ENCODE data around the gene ASB15. TPM values are rescaled to one million over a fixed set of nuclear protein-coding genes. Genes with fewer than 3 reads are reported as not detected.
A peak's percentile ranks its signal among the peaks of the same experiment; 100 is the strongest.

The ASB15 gene
- total and polyA plus RNA-seq, 8 donors: not detected

GRCh38 chr7:123624527-123625183 is 23.0 kb downstream of the ASB15 start:
- TF ChIP-seq POLR2A (IDR thresholded peaks at IDR 0.05) (no peak), CTCF (IDR thresholded peaks at IDR 0.05) (peak in 3 of 7 experiments; percentile 26 to 49 (median 38))
- Histone ChIP-seq H3K9me3 (no peaks in the 10 kb centered on the region), H3K4me3 (no peak overlapping the region), H3K36me3 (no peaks in the 10 kb centered on the region), H3K27me3 (no peaks in the 10 kb centered on the region), H3K4me1 (no peaks in the 10 kb centered on the region), H3K27ac (no peak overlapping the region)
- 61 to 65% (median 61%) methylated on average over 12 of the region's 12 CpGs for WGBS, 5 donors
- intact Hi-C loops (cut with DNase I; ENCODE audit: low total_unique reads): no loop called here
- DNase-seq: peak; percentile 35 to 66

- H3K4me1 ChIP-seq: no peaks in the 10 kb centered on the region
- no peak overlapping the region for H3K27ac ChIP-seq
- no peaks in the 10 kb centered on the region for H3K27me3 ChIP-seq
- WGBS, 5 donors: 56 to 72% (median 64%) methylated on average over 2 of the region's 2 CpGs
- no peak overlapping the region for H3K4me3 ChIP-seq
- intact Hi-C loops (cut with DNase I; ENCODE audit: low total_unique reads): no loop called here
- no peak for DNase-seq
- TF ChIP-seq CTCF (IDR thresholded peaks at IDR 0.05): no peak
- TF ChIP-seq POLR2AphosphoS5 (IDR thresholded peaks at IDR 0.05): no peak
- TF ChIP-seq POLR2A (IDR thresholded peaks at IDR 0.05): no peak
- TF ChIP-seq EP300 (IDR thresholded peaks at IDR 0.05): no peak
- H3K36me3 ChIP-seq: no peaks in the 10 kb centered on the region
- H3K9me3 ChIP-seq: no peaks in the 10 kb centered on the region
These were observed 23.6 kb downstream of the ASB15 start for GRCh38 chr7:123625254-123625653.

- H3K27ac ChIP-seq: no peak overlapping the region
- H3K9me3 ChIP-seq: no peaks in the 10 kb centered on the region
- TF ChIP-seq POLR2AphosphoS5 (IDR thresholded peaks at IDR 0.05) (no peak), EP300 (IDR thresholded peaks at IDR 0.05) (no peak), POLR2A (IDR thresholded peaks at IDR 0.05) (no peak), CTCF (IDR thresholded peaks at IDR 0.05) (no peak)
- no peak overlapping the region for H3K4me3 ChIP-seq
- WGBS, 5 donors: 93 to 99% (median 96%) methylated on average over 2 of the region's 2 CpGs
- H3K4me1 ChIP-seq: no peaks in the 10 kb centered on the region
- H3K27me3 ChIP-seq: no peaks in the 10 kb centered on the region
- no peak for DNase-seq
- H3K36me3 ChIP-seq: no peaks in the 10 kb centered on the region
- intact Hi-C loops (cut with DNase I; ENCODE audit: low total_unique reads): no loop called here
These were observed 26.2 kb downstream of the ASB15 start for GRCh38 chr7:123627851-123628250.

- intact Hi-C loops (cut with DNase I; ENCODE audit: low total_unique reads): no loop called here
- H3K4me3 ChIP-seq: no peak overlapping the region
- no peak overlapping the region for H3K27ac ChIP-seq
- WGBS, 5 donors: 82 to 90% (median 88%) methylated on average over 5 of the region's 5 CpGs
- no peaks in the 10 kb centered on the region for H3K4me1 ChIP-seq
- DNase-seq: no peak
- H3K27me3 ChIP-seq: no peaks in the 10 kb centered on the region
- no peak for TF ChIP-seq CTCF (IDR thresholded peaks at IDR 0.05)
- TF ChIP-seq POLR2A (IDR thresholded peaks at IDR 0.05): no peak
- TF ChIP-seq EP300 (IDR thresholded peaks at IDR 0.05): no peak
- TF ChIP-seq POLR2AphosphoS5 (IDR thresholded peaks at IDR 0.05): no peak
- H3K9me3 ChIP-seq: no peaks in the 10 kb centered on the region
- H3K36me3 ChIP-seq: no peaks in the 10 kb centered on the region
These were observed 27.2 kb downstream of the ASB15 start for GRCh38 chr7:123628829-123629228.

All from stomach (tissue), 9 donors.